ENCODE data around the gene TEAD2.

The TEAD2 gene

GRCh38 chr19:49387936-49388372 lies 25.7 kb upstream of the TEAD2 start, which contains the start of gene KASH5:
Gene KASH5 (plus strand): TSS chr19:49388249. CDS start chr19:49390884, 2,635 bp downstream.
- Histone ChIP-seq H3K4me3 (ENCODE audit: severe bottlenecking) (peak within 1 kb of the TSS; percentile 3), H3K27ac (ENCODE audit: poor library complexity, severe bottlenecking) (no peak within 1 kb of the TSS), H3K36me3 (ENCODE audit: low read depth) (no peaks in the 10 kb centered on the region), H3K4me1 (ENCODE audit: insufficient read depth, poor library complexity, severe bottlenecking) (no peaks in the 10 kb centered on the region), H3K27me3 (ENCODE audit: insufficient read depth, poor library complexity, severe bottlenecking) (no peaks in the 10 kb centered on the region), H3K9me3 (ENCODE audit: severe bottlenecking) (no peaks in the 10 kb centered on the region)
- no peak for ATAC-seq (ENCODE audit: low read depth)
- DNase-seq (ENCODE audit: low spot score): no peak
- no peak for TF ChIP-seq CTCF (IDR thresholded peaks at IDR 0.05; ENCODE audit: poor library complexity, severe bottlenecking)

GRCh38 chr19:49383599-49383998 lies 21.4 kb upstream of the TEAD2 start:
- H3K36me3 ChIP-seq (ENCODE audit: low read depth): no peaks in the 10 kb centered on the region
- no peaks in the 10 kb centered on the region for H3K4me1 ChIP-seq (ENCODE audit: insufficient read depth, poor library complexity, severe bottlenecking)
- DNase-seq (ENCODE audit: low spot score) (no peak), ATAC-seq (ENCODE audit: low read depth) (no peak)
- H3K4me3 ChIP-seq (ENCODE audit: severe bottlenecking): no peak overlapping the region
- H3K27me3 ChIP-seq (ENCODE audit: insufficient read depth, poor library complexity, severe bottlenecking): no peaks in the 10 kb centered on the region
- H3K27ac ChIP-seq (ENCODE audit: poor library complexity, severe bottlenecking): no peak overlapping the region
- H3K9me3 ChIP-seq (ENCODE audit: severe bottlenecking): peaks cover 7% of the 10 kb centered on the region
- TF ChIP-seq CTCF (IDR thresholded peaks at IDR 0.05; ENCODE audit: poor library complexity, severe bottlenecking): no peak

- no peak for TF ChIP-seq CTCF (IDR thresholded peaks at IDR 0.05; ENCODE audit: poor library complexity, severe bottlenecking)
- Histone ChIP-seq H3K4me1 (ENCODE audit: insufficient read depth, poor library complexity, severe bottlenecking) (no peaks in the 10 kb centered on the region), H3K36me3 (ENCODE audit: low read depth) (no peaks in the 10 kb centered on the region), H3K27me3 (ENCODE audit: insufficient read depth, poor library complexity, severe bottlenecking) (no peaks in the 10 kb centered on the region), H3K9me3 (ENCODE audit: severe bottlenecking) (peaks cover 7% of the 10 kb centered on the region), H3K27ac (ENCODE audit: poor library complexity, severe bottlenecking) (no peak overlapping the region), H3K4me3 (ENCODE audit: severe bottlenecking) (no peak overlapping the region)
- no peak for ATAC-seq (ENCODE audit: low read depth)
- no peak for DNase-seq (ENCODE audit: low spot score)
Observed at GRCh38 chr19:49382639-49383038, 20.4 kb upstream of the TEAD2 start.

- ATAC-seq (ENCODE audit: low read depth) (no peak), DNase-seq (ENCODE audit: low spot score) (no peak)
- TF ChIP-seq CTCF (IDR thresholded peaks at IDR 0.05; ENCODE audit: poor library complexity, severe bottlenecking): no peak
- no peaks in the 10 kb centered on the region for H3K4me1 ChIP-seq (ENCODE audit: insufficient read depth, poor library complexity, severe bottlenecking)
- peaks cover 7% of the 10 kb centered on the region for H3K9me3 ChIP-seq (ENCODE audit: severe bottlenecking)
- no peak overlapping the region for H3K27ac ChIP-seq (ENCODE audit: poor library complexity, severe bottlenecking)
- H3K4me3 ChIP-seq (ENCODE audit: severe bottlenecking): no peak overlapping the region
- H3K27me3 ChIP-seq (ENCODE audit: insufficient read depth, poor library complexity, severe bottlenecking): no peaks in the 10 kb centered on the region
- H3K36me3 ChIP-seq (ENCODE audit: low read depth): no peaks in the 10 kb centered on the region
Observed at GRCh38 chr19:49380391-49380790, 18.2 kb upstream of the TEAD2 start.

- no peak for ATAC-seq (ENCODE audit: low read depth)
- H3K4me3 ChIP-seq (ENCODE audit: severe bottlenecking): no peak overlapping the region
- no peak for DNase-seq (ENCODE audit: low spot score)
- no peaks in the 10 kb centered on the region for H3K36me3 ChIP-seq (ENCODE audit: low read depth)
- no peak overlapping the region for H3K27ac ChIP-seq (ENCODE audit: poor library complexity, severe bottlenecking)
- H3K4me1 ChIP-seq (ENCODE audit: insufficient read depth, poor library complexity, severe bottlenecking): no peaks in the 10 kb centered on the region
- TF ChIP-seq CTCF (IDR thresholded peaks at IDR 0.05; ENCODE audit: poor library complexity, severe bottlenecking): no peak
- H3K9me3 ChIP-seq (ENCODE audit: severe bottlenecking): peaks cover 7% of the 10 kb centered on the region
- H3K27me3 ChIP-seq (ENCODE audit: insufficient read depth, poor library complexity, severe bottlenecking): no peaks in the 10 kb centered on the region
Observed at GRCh38 chr19:49378512-49378911, 16.3 kb upstream of the TEAD2 start.

Measured in RWPE2 (cell line).